Tibial artery (tissue), 4 donors: ENCODE data around the gene TSPAN9.

Experiments used
- DNase-seq, 2 donors: peaks; one replicate each; pipeline ENCODE4 v3.0.0-alpha.2; 2019
- H3K27ac ChIP-seq, 2 donors: fragments of 200-600 bp; sonication (generic) in 1 of 2; 1 replicate in 1 of 2; 2 replicates in 1 of 2; pipeline ENCODE4 v1.5.1; 2018 to 2019; ENCODE audit warnings: mild to moderate bottlenecking in 1 of 2
- H3K27me3 ChIP-seq, 2 donors: fragments of 200-600 bp; sonication (generic) in 1 of 2; one replicate each; pipeline versions ENCODE4 v1.5.1 to v1.6.0; 2016 to 2019
- H3K36me3 ChIP-seq, 3 donors: fragments of 200-600 bp; sonication (generic) in 2 of 3; one replicate each; pipeline ENCODE4 v1.5.1; 2016 to 2019; ENCODE audit warnings: mild to moderate bottlenecking in 2 of 3
- H3K4me1 ChIP-seq, 4 donors: fragments of 200-600 bp; sonication (generic) in 2 of 4; 1 replicate in 3 of 4; 2 replicates in 1 of 4; pipeline ENCODE4 v1.5.1; 2016 to 2019
- H3K4me3 ChIP-seq, 2 donors: fragments of 200-600 bp; sonication (generic) in 1 of 2; 1 replicate in 1 of 2; 2 replicates in 1 of 2; pipeline ENCODE4 v1.5.1; 2018 to 2019; ENCODE audit warnings: mild to moderate bottlenecking in 2 of 2
- H3K9me3 ChIP-seq, 3 donors: fragments of 200-600 bp; sonication (generic) in 1 of 3; one replicate each; pipeline ENCODE4 v1.5.1; 2016 to 2019
- CTCF ChIP-seq, 2 experiments: fragments of 200-600 bp in 1 of 2; fragments of 450-650 bp in 1 of 2; IDR thresholded peaks; one replicate each; pipeline ENCODE4 v1.5.1; 2017 to 2019; ENCODE audit warnings: antibody characterized with exemption in 2 of 2, mild to moderate bottlenecking in 1 of 2, moderate library complexity in 1 of 2
- intact Hi-C: fragments of 100-400 bp; cut with DNase I; formaldehyde crosslinking; loops from one replicate; pipeline ENCODE4 v1.15.0; 2023; ENCODE audit warnings: low total_unique reads

The TSPAN9 gene

GRCh38 chr12:3165078-3165980 lies 88.2 kb downstream of the TSPAN9 start:
- Histone ChIP-seq H3K9me3 (no peaks in the 10 kb centered on the region), H3K36me3 (peaks cover 0 to 6% (median 0%) of the 10 kb centered on the region in 3 donors), H3K27me3 (no peaks in the 10 kb centered on the region), H3K4me1 (peaks cover 0 to 5% (median 2%) of the 10 kb centered on the region in 4 donors), H3K4me3 (no peak overlapping the region), H3K27ac (no peak overlapping the region)
- no peak for DNase-seq
- intact Hi-C loops: no loop called here
- TF ChIP-seq CTCF (IDR thresholded peaks at IDR 0.05): no peak

- intact Hi-C loops: no loop called here
- Histone ChIP-seq H3K27ac (no peak overlapping the region), H3K36me3 (peaks cover 0 to 6% (median 0%) of the 10 kb centered on the region in 3 donors), H3K4me3 (no peak overlapping the region), H3K9me3 (no peaks in the 10 kb centered on the region), H3K4me1 (peaks cover 0 to 5% (median 0%) of the 10 kb centered on the region in 4 donors), H3K27me3 (no peaks in the 10 kb centered on the region)
- TF ChIP-seq CTCF (IDR thresholded peaks at IDR 0.05): no peak
- no peak for DNase-seq
Observed at GRCh38 chr12:3167636-3168035, 90.5 kb downstream of the TSPAN9 start.

- DNase-seq: no peak
- Histone ChIP-seq H3K27me3 (no peaks in the 10 kb centered on the region), H3K4me1 (peaks cover 0 to 5% (median 0%) of the 10 kb centered on the region in 4 donors), H3K9me3 (no peaks in the 10 kb centered on the region), H3K4me3 (no peak overlapping the region), H3K36me3 (peaks cover 0 to 6% (median 0%) of the 10 kb centered on the region in 3 donors), H3K27ac (no peak overlapping the region)
- TF ChIP-seq CTCF (IDR thresholded peaks at IDR 0.05): no peak
- intact Hi-C loops: no loop called here
Observed at GRCh38 chr12:3168223-3169221, 91.3 kb downstream of the TSPAN9 start.

- intact Hi-C loops: no loop called here
- DNase-seq: no peak
- Histone ChIP-seq H3K4me1 (peaks cover 0 to 5% (median 0%) of the 10 kb centered on the region in 4 donors), H3K27ac (no peak overlapping the region), H3K27me3 (no peaks in the 10 kb centered on the region), H3K4me3 (no peak overlapping the region), H3K36me3 (no peaks in the 10 kb centered on the region), H3K9me3 (no peaks in the 10 kb centered on the region)
- TF ChIP-seq CTCF (IDR thresholded peaks at IDR 0.05): no peak
Observed at GRCh38 chr12:3170423-3171194, 93.4 kb downstream of the TSPAN9 start.

- no peak for DNase-seq
- Histone ChIP-seq H3K9me3 (no peaks in the 10 kb centered on the region), H3K4me1 (peaks cover 0 to 5% (median 0%) of the 10 kb centered on the region in 4 donors), H3K27ac (no peak overlapping the region), H3K27me3 (no peaks in the 10 kb centered on the region), H3K4me3 (no peak overlapping the region), H3K36me3 (no peaks in the 10 kb centered on the region)
- intact Hi-C loops: no loop called here
- no peak for TF ChIP-seq CTCF (IDR thresholded peaks at IDR 0.05)
Observed at GRCh38 chr12:3171195-3171591, 94.0 kb downstream of the TSPAN9 start.
